ENCODE measurements around the gene PAM16.
A peak's percentile ranks its signal among the peaks of the same experiment; 100 is the strongest.

PAM16 gene

GRCh38 chr16:4371357-4372000, 20.4 kb upstream of the PAM16 start, which contains the start of gene VASN:
Gene VASN (plus strand): TSS chr16:4371848. CDS start chr16:4380878, 9,030 bp downstream.
- DNase-seq, result peak; percentile 88

- peak; percentile 82 for DNase-seq
Observed at GRCh38 chr16:4370570-4371356, 19.6 kb upstream of the PAM16 start.

- DNase-seq, result no peak
Observed at GRCh38 chr16:4370151-4370550, 19.0 kb upstream of the PAM16 start.

DNA sequence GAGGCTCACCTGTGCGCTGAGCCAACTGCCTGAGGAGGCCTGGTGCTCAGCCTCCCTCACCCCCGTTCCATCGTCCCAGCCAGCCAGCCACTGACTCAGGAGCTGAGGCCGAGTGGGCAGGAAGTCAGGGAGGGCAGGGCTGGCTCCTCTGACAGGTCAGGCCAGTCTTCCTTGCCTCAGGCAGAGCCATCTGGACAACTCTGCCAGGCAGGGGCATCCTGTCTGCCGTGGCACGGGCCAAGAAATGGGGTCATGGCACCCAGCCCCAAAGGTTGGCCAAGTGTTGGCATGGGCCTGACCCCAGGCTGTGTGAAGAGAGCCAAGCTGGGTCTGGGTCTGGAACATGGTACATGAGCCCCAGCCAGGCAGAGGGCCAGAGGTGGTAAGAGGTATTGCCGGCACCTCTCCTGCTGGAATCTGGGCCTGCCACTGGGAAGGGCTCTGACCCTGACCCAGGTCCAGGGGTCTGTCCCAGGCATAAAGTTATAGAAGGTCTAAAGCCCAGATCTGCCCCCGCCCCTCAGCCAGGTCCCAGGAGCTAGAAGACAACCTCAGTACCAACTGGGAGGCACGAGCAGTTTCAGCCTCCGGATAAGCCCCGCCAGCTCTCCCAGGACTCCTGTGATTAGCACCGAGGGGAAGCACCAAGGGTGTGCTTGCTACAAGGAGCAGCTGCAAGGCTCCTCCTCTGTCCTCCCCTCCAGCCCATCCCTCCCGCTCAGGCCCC, 18.0 kb upstream of the PAM16 start:
- DNase-seq, result no peak

DNA sequence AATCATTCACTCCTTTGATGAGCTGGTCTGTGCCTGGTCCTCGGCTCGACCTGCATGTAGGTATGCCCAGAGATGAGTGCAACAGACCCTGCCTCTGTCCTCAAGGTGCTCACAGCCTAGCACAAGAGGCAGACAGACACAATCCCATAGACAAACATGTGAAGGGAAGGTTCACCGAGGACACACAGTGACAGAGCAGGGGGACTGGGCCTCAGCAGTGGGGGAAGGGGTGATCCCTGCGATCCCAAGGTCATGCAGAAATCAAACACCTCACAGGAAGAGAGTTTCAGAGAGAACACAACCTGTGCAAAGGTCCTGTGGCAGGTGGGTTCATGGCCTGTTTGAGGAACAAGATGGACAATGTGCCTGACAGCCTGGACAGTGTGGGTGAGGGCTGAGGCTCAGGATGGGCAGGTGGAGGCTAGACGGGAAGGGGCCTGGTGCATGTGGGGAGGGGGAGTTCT, 16.3 kb upstream of the PAM16 start:
- no peak for DNase-seq

DNA sequence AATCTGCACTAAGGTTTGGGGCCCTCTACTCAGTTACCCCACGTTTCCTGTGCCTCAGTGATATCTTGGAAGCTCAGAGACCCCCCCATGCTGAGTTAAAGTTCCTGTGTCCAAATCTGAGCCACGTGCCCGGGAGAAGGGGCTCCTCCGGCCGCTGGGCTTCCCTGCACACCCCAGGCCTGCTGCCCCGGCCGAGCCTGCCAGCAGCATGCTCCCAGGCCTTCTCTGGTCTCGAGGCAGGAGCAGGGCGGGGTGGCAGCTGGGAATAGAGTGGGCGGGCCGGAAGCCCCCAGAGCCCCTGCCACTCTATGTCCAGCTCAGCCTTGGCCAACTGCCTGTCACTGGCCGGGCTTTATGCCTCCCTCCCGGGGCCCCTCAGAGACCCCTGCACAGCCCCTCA, 14.9 kb upstream of the PAM16 start:
- no peak for DNase-seq

- no peak for DNase-seq
Observed at GRCh38 chr16:4365615-4366014, 14.5 kb upstream of the PAM16 start.

DNA sequence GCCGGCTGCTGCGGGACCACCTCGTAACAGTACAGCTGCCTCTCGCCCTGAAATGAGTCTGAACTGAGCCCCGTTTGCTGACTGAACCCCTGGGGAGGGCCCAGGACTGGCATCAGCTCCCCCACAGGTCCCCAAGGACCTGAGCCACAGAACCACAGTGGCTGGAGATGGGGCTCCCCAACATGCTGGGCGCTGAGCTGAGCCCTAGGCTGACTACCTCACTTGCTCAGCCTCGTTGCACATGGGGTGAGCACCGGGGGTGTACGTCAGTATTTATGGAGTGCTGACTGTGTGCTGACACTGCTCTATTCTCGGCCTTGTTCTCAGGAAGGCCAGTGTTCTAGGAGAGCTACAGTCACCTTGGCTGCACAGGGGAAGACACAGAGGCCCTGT, 13.9 kb upstream of the PAM16 start:
- no peak for DNase-seq

- no peak for DNase-seq
Observed at GRCh38 chr16:4364196-4365013, 13.3 kb upstream of the PAM16 start.

GRCh38 chr16:4362476-4363135, 11.5 kb upstream of the PAM16 start:
- DNase-seq, result no peak

- no peak for DNase-seq
Observed at GRCh38 chr16:4361944-4362311, 10.8 kb upstream of the PAM16 start.

GRCh38 chr16:4361033-4361943, 10.2 kb upstream of the PAM16 start:
- DNase-seq, result no peak

GRCh38 chr16:4360538-4361021, 9.5 kb upstream of the PAM16 start:
- no peak for DNase-seq

GRCh38 chr16:4359914-4360313, 8.8 kb upstream of the PAM16 start:
- DNase-seq, result no peak

GRCh38 chr16:4358831-4359561, 7.9 kb upstream of the PAM16 start:
- DNase-seq, result no peak

- DNase-seq, result no peak
Observed at GRCh38 chr16:4358236-4358635, 7.1 kb upstream of the PAM16 start.

- DNase-seq, result no peak
Observed at GRCh38 chr16:4356820-4357219, 5.7 kb upstream of the PAM16 start.

DNA sequence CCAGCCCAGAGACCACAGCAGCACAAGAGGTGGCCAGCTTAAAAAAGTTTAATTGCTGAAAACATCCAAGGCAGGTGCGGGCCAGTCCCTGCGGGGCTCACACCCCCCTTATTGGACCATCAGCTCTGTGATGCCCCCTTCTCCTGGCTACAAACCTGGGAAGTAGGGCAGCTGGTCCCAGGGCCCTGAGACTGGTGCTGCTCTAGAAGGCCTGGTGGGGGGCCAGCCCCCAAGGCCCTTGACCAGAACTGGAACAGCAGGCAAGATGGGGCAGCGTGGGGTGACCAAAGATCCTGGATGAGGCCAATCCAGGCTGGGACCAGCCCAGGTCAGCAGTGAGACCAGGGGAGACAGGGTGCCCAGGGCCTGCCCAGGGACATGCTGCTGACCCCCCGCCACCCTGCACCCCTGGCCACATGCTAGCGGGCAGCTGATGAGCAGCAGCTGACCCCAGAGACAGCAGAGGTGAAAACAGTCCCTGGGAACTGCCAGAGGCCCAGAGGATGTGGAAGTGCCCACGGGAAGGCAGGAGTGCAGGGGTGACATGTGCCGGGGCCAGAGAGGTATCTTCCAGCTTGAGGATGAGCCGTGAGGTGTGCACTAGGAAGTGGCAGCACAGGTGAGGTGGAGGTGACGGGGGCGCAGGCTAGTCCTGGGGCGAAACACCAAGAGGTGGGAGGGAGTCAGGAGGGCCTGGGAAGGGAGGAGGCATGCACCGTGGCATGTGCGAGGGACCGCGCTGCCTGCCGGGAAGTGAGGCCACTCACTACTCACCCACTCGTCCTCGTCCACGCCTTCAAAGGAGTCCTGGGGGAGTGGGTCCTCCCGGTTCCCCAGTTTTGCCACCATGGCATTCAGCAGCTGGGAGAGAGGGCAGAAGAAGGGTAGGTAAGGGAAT, 3.6 kb upstream of the PAM16 start:
- DNase-seq, result no peak

- DNase-seq, result no peak
Observed at GRCh38 chr16:4353675-4354074, 2.6 kb upstream of the PAM16 start.

Measured in right hindlimb (tissue), 1 donor.